Pancreas (tissue), 10 donors: Measurements from ENCODE around the gene OPCML. TPM values are rescaled to one million over a fixed set of nuclear protein-coding genes. Genes with fewer than 3 reads are reported as not detected.

Experiments used
- ATAC-seq, 4 donors: fragments of 200-7000 bp; cut with Tn5 transposase; one replicate each; pipeline versions ENCODE4 v1.8.0 to v1.9.1; 2020; ENCODE audit warnings: mild to moderate bottlenecking in 4 of 4, moderate library complexity in 4 of 4
- DNase-seq, 6 donors: peaks; one replicate each; pipeline ENCODE4 v3.0.0-alpha.2; 2020
- FAIRE-seq: peaks from 2 replicates; lab custom pipeline; 2012; peaks lifted over from hg19 to GRCh38; lab: Jason Lieb, UNC
- H3K27ac ChIP-seq, 4 donors: fragments of 200-600 bp; sonication (generic); 1 replicate in 3 of 4; 2 replicates in 1 of 4; pipeline versions ENCODE4 v1.5.0 to v1.8.0; 2020
- H3K27me3 ChIP-seq, 4 donors: fragments of 200-600 bp; one replicate each; pipeline ENCODE4 v1.8.0; 2021
- H3K36me3 ChIP-seq, 3 donors: fragments of 200-600 bp; sonication (generic) in 1 of 3; one replicate each; pipeline versions ENCODE4 v1.5.0 to v1.8.0; 2020 to 2021
- H3K4me1 ChIP-seq, 3 donors: fragments of 200-600 bp; one replicate each; pipeline ENCODE4 v1.8.0; 2021
- H3K4me3 ChIP-seq, 4 donors: fragments of 200-600 bp; sonication (generic) in 2 of 4; one replicate each; pipeline versions ENCODE4 v1.5.0 to v1.8.0; 2020 to 2021
- H3K9me3 ChIP-seq, 4 donors: fragments of 200-600 bp; one replicate each; pipeline ENCODE4 v1.8.0; 2021
- CTCF ChIP-seq, 4 donors: fragments of 200-600 bp; sonication (generic) in 3 of 4; IDR thresholded peaks; one replicate each; pipeline versions ENCODE4 v1.5.0 to v1.8.0; 2021; ENCODE audit warnings: antibody characterized with exemption in 4 of 4
- WGBS, 2 donors: extraction: QIAGEN DNeasy Blood & Tissue Kit; methylation state at CpG; one replicate each; pipeline ENCODE4 v1.1.7; 2013; 5-methylcytosine and 5-hydroxymethylcytosine counted together
- intact Hi-C, 3 donors: fragments of 100-400 bp; cut with DNase I; formaldehyde crosslinking; loops; one replicate each; pipeline versions ENCODE4 v1.11.1 to v1.14.2; 2022
- polyA plus RNA-seq, 2 donors: library from polyadenylated mRNA; stranded (reverse); fragments of 200-250 nt; gene quantifications; one replicate each; pipeline ENCODE4 v1.2.3, GENCODE V29; 2013
- total RNA-seq, 6 donors: library from RNA; stranded (reverse); fragmentation: NEBNext Ultra II Directional in 4 of 6; extraction: Animal tissue kit (Norgen Biotek cat#: 25700) in 4 of 6; gene quantifications; one replicate each; pipeline versions ENCODE4 v1.2.1 to v1.2.4, GENCODE V29; 2021 to 2023
- donor health status: healthy with polysubstance abuse.
- donor health status: DM: no; HTN: no; CAD: no; lungs with moderate emphysema.
- donor health status: DM: no; HTN: no; CAD: no.
- donor health status: control.
- donor health status: control.
- donor health status: Bipolar disorder and iron deficiency.
- donor health status: DM: yes; HTN: yes; CAD: no.
- donor health status: DM: no; HTN: no; CAD: no.
- donor health status: DM: no; HTN: no; CAD: no.
- donor health status: DM: yes; HTN: yes; CAD: no.

Gene OPCML
- total and polyA plus RNA-seq, 8 donors = 0.05 to 0.31 (median 0.19) TPM

- WGBS, 2 donors = 77 to 82% methylated on average over 3 of the region's 3 CpGs
- Histone ChIP-seq H3K4me3 (no peak overlapping the region), H3K4me1 (no peaks in the 10 kb centered on the region), H3K9me3 (no peaks in the 10 kb centered on the region), H3K36me3 (no peaks in the 10 kb centered on the region), H3K27me3 (no peaks in the 10 kb centered on the region), H3K27ac (no peak overlapping the region)
- intact Hi-C loops = no loop called here
- FAIRE-seq (no peak), ATAC-seq (no peak), DNase-seq (no peak)
- TF ChIP-seq CTCF (IDR thresholded peaks at IDR 0.05) = no peak
These were observed 976.7 kb downstream of the OPCML start for GRCh38 chr11:132555617-132556016.

GRCh38 chr11:132551016-132551415 lies 981.3 kb downstream of the OPCML start:
- intact Hi-C loops = no loop called here
- H3K4me1 ChIP-seq = no peaks in the 10 kb centered on the region
- no peak overlapping the region for H3K4me3 ChIP-seq
- no peaks in the 10 kb centered on the region for H3K27me3 ChIP-seq
- H3K9me3 ChIP-seq = no peaks in the 10 kb centered on the region
- DNase-seq (no peak), FAIRE-seq (no peak), ATAC-seq (no peak)
- H3K27ac ChIP-seq = no peak overlapping the region
- TF ChIP-seq CTCF (IDR thresholded peaks at IDR 0.05) = no peak
- WGBS, 2 donors = 83 to 94% methylated on average over 5 of the region's 5 CpGs
- no peaks in the 10 kb centered on the region for H3K36me3 ChIP-seq

- FAIRE-seq (no peak), ATAC-seq (no peak), DNase-seq (no peak)
- no peaks in the 10 kb centered on the region for H3K4me1 ChIP-seq
- no peak overlapping the region for H3K4me3 ChIP-seq
- H3K9me3 ChIP-seq = no peaks in the 10 kb centered on the region
- H3K27me3 ChIP-seq = no peaks in the 10 kb centered on the region
- H3K36me3 ChIP-seq = no peaks in the 10 kb centered on the region
- H3K27ac ChIP-seq = no peak overlapping the region
- intact Hi-C loops = no loop called here
- no peak for TF ChIP-seq CTCF (IDR thresholded peaks at IDR 0.05)
- WGBS, 2 donors = 74 to 89% methylated on average over 6 of the region's 6 CpGs
These were observed 982.7 kb downstream of the OPCML start for GRCh38 chr11:132549561-132549960.

GRCh38 chr11:132549001-132549400 lies 983.3 kb downstream of the OPCML start:
- H3K9me3 ChIP-seq = no peaks in the 10 kb centered on the region
- H3K4me3 ChIP-seq = no peak overlapping the region
- no peaks in the 10 kb centered on the region for H3K36me3 ChIP-seq
- no peak overlapping the region for H3K27ac ChIP-seq
- intact Hi-C loops = no loop called here
- no peaks in the 10 kb centered on the region for H3K27me3 ChIP-seq
- 75 to 86% methylated on average over 7 of the region's 7 CpGs for WGBS, 2 donors
- H3K4me1 ChIP-seq = no peaks in the 10 kb centered on the region
- no peak for TF ChIP-seq CTCF (IDR thresholded peaks at IDR 0.05)
- ATAC-seq (no peak), DNase-seq (no peak), FAIRE-seq (no peak)

GRCh38 chr11:132544007-132544406 lies 988.3 kb downstream of the OPCML start:
- H3K36me3 ChIP-seq = no peaks in the 10 kb centered on the region
- no peak overlapping the region for H3K4me3 ChIP-seq
- FAIRE-seq (no peak), ATAC-seq (no peak), DNase-seq (no peak)
- no peaks in the 10 kb centered on the region for H3K9me3 ChIP-seq
- H3K27me3 ChIP-seq = no peaks in the 10 kb centered on the region
- intact Hi-C loops = no loop called here
- no peaks in the 10 kb centered on the region for H3K4me1 ChIP-seq
- WGBS, 2 donors = 75 to 92% methylated on average over 5 of the region's 5 CpGs
- no peak overlapping the region for H3K27ac ChIP-seq
- no peak for TF ChIP-seq CTCF (IDR thresholded peaks at IDR 0.05)
